H7 (cell line): ENCODE results near the gene OSBP2. TPM values are rescaled to one million over a fixed set of nuclear protein-coding genes. Genes with fewer than 3 reads are reported as not detected.
A peak's percentile ranks its signal among the peaks of the same experiment; 100 is the strongest.

Experiments used
- DNase-seq: peaks from one replicate; pipeline ENCODE4 v3.0.0; 2012
- H3K27me3 ChIP-seq: 2 replicates; pipeline ENCODE4 v1.6.0; 2011; ENCODE audit warnings: mild to moderate bottlenecking, low read length; ENCODE audit not compliant: control insufficient read depth, insufficient read depth
- H3K36me3 ChIP-seq: replicated peaks from 2 replicates; pipeline ENCODE4 v1.5.1; 2011; ENCODE audit warnings: low read length; ENCODE audit not compliant: control insufficient read depth, insufficient read depth
- H3K4me3 ChIP-seq: 2 replicates; pipeline ENCODE4 v1.5.1; 2011; ENCODE audit warnings: low read depth, mild to moderate bottlenecking, control low read depth, low read length, moderate library complexity; ENCODE audit not compliant: insufficient read depth
- total RNA-seq: library from RNA; depleted of rRNA; stranded (reverse); fragments of >200 nt; shearing (Covaris generic); gene quantifications from 2 replicates; pipeline ENCODE4 v1.2.3, GENCODE V29; 2014

Gene OSBP2
- total RNA-seq, 1 experiment from 2014 or later: 4.7 TPM

- peak; percentile 54 for DNase-seq
- H3K27me3 ChIP-seq: no peaks in the 10 kb centered on the region
- no peaks in the 10 kb centered on the region; the same call in 1 of the 2 replicates for H3K36me3 ChIP-seq
- no peak overlapping the region for H3K4me3 ChIP-seq
Measured at GRCh38 chr22:30869667-30870395, 175.2 kb downstream of the OSBP2 start.

GRCh38 chr22:30870451-30871345, 176.0 kb downstream of the OSBP2 start:
- no peak overlapping the region for H3K4me3 ChIP-seq
- no peaks in the 10 kb centered on the region for H3K27me3 ChIP-seq
- peak; percentile 58 for DNase-seq
- no peaks in the 10 kb centered on the region; the same call in 1 of the 2 replicates for H3K36me3 ChIP-seq

DNA sequence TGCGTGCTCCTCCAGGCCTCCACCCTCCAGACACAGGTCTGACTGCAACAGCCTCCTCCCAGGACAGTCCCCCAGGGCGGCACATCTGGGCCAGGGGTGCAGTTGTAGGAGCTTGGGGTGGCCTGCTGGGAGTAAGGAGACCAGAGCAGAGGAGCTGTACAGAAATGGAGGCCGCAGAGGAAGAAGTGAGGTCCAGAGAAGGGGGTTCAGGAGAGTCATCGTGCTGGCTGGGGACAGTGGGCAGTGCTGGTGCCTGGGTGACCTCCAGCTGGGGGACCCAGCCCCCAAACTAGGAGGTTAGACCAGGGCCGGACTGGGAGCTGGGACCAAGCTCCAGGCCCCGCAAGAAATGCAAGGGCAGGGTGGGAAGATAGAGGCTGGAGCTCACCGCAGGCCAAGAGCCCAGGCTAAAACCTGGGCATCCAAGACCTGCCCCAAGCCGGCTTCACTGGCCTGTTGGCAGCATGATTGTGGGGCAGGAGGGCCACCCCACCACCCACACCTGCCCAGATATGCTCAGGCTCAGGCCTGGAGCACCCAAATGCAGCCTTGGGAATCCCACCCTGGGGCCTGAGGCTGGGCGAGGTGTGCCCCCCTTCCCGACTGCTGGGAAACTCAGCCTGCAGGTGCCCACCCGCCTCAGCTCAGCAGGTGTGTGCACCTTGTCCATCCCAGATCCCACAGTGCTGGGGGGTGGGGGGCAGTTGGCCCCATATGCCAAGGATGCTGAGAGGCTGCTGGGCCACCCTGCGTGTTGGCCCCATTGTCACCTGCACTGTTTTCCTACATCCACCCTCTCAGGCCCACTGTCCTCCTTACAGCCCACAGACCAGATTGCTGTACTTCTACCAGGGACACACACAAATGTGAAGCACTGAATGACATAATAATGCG, 177.0 kb downstream of the OSBP2 start:
- Histone ChIP-seq H3K4me3 (no peak overlapping the region), H3K27me3 (no peaks in the 10 kb centered on the region), H3K36me3 (no peaks in the 10 kb centered on the region; the same call in 1 of the 2 replicates)
- DNase-seq: peak; percentile 53

DNA sequence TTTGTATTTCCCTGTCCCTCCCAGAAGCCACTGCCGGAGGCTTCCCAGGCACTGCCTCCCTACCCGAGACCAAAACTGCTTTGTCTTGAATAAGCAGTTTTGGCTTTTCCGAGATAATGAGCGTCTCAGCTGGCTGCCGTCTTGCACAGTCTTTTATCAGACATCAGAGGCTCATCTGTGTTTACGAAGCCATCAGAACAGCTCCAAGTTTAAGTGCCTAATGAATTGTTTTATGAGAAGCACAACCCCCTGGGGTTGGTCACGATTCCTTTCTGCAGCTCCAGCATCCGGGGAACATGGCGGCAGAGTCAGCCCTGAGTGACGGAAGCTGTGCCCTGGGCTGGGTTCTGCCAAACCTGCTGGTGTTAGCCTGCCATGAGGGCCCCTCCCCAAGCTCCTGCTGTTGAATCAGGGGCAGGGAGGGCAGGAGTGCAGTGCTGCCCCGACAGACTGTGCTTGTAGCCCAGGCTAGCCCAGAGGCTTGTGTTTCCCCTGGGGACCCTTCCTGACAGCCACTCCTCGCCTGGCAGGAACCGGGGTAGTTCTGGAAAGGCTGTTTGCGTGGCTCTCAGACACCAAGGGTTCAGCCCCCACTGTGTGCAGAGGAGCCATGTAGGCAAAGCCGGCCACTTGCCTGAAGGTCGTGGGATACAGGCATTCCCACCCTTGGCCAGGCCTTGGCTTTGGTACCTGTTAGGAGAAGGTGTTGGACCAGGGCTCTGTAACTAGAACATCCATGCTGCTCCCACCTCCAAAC, 177.8 kb downstream of the OSBP2 start:
- H3K27me3 ChIP-seq: no peaks in the 10 kb centered on the region
- peak; percentile 46 for DNase-seq
- no peaks in the 10 kb centered on the region; the same call in 1 of the 2 replicates for H3K36me3 ChIP-seq
- no peak overlapping the region for H3K4me3 ChIP-seq

DNA sequence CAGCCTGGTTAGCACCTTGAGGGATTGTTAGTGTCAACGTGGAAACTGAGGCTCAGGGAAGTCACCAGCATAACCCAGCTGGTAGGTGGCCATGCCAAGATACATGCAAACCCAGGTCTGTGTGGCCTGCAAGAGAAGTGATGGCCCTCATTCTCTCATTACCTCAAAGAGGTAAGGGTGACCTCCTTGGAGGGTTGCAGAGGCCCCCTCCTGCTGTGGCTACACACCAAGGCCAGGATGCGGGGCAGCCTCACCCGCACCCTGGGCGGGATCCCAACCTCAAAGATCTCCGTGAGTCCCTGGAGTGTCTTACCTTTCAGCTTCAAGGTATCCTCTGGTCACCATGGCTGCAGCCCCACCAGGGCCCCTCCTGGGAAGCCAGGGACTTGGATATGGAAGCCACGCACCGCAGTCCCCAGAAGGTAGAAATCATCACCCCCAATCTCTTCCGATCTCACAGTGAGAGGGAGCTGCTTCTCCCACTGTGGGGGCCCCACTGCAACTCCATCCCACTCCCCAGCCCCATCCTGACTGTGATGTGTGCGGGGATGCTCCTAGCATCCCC, 178.5 kb downstream of the OSBP2 start:
- no peaks in the 10 kb centered on the region for H3K27me3 ChIP-seq
- DNase-seq: peak; percentile 35
- no peaks in the 10 kb centered on the region; the same call in 1 of the 2 replicates for H3K36me3 ChIP-seq
- H3K4me3 ChIP-seq: no peak overlapping the region

GRCh38 chr22:30873661-30874060, 179.0 kb downstream of the OSBP2 start:
- Histone ChIP-seq H3K36me3 (no peaks in the 10 kb centered on the region; the same call in 1 of the 2 replicates), H3K27me3 (no peaks in the 10 kb centered on the region), H3K4me3 (no peak overlapping the region)
- peak; percentile 28 for DNase-seq

DNA sequence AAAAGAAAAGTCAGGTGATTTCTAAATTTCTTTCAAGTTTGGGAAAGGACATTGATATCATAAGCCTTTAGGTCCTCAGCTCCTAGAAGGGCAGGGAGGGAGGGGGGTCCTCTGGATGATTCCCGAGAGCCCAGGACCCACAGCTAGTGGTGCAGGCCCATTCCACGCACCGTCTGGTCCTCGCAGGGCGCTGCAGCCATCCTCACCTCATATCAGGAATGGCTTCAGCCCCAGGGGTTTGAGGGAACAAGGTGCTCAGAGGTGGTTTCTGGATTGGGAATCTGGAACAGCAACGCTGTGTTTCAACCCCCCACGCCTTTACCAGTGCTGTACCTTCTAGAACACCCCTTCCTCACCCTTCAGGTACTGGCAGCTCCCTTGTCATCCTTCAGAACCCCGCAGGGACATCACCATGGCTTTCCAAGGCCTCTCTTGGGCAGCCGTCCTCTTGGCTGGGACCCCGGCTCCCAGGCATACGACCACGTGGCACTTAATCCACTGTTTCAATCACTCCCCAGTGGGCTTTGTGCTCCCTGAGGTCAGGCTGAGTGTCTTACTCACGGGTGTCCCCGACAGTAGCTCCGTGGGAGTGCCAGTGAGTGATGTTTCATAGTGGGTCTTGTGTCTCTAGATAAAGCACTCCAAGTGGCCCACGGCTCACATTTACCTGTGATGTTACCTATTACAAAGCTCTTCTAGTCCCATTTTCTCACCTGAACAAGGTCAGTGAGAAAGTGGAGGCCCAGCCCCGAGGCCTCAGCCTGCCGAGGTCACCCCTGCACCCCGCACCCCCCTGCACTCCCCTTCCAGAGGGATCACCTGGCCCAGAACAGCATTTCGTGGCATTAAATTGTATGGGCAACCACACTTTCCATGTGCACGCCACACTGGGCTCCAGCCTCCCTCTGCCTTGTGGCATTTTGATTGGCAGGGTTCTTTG, 180.0 kb downstream of the OSBP2 start:
- Histone ChIP-seq H3K4me3 (no peak overlapping the region), H3K36me3 (no peaks in the 10 kb centered on the region; the same call in 1 of the 2 replicates), H3K27me3 (no peaks in the 10 kb centered on the region)
- DNase-seq: peak; percentile 41

- Histone ChIP-seq H3K27me3 (no peaks in the 10 kb centered on the region), H3K4me3 (no peak overlapping the region), H3K36me3 (no peaks in the 10 kb centered on the region; the same call in 1 of the 2 replicates)
- peak; percentile 32 for DNase-seq
Measured at GRCh38 chr22:30875481-30876215, 181.0 kb downstream of the OSBP2 start.

DNA sequence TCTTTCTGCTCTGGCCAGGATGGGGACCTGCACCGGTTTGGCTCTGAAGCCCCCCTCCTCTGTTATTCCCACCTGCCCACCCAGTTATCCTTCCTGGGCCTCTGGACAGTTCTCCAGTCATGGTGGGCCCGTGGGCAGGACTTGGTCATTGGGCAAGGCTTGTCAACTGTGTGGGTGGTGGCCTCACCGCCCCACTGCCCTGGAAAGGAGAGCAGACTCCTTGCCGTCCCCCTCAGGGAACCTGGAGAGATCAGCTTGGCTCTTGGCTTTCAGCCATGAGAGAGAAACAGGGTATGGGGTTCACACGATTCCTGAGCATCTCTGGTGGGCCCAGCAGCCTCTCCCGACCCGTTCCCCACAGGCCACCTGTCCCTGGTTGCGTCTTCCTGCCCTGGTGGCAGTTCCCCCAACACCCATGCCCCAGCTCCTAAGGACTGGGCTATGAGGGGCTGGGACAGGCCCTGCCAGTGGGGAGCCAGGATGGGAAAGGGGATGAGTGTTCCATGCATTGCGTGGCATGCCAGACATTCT, 181.6 kb downstream of the OSBP2 start:
- Histone ChIP-seq H3K4me3 (no peak overlapping the region), H3K36me3 (no peaks in the 10 kb centered on the region; the same call in 1 of the 2 replicates), H3K27me3 (no peaks in the 10 kb centered on the region)
- peak; percentile 46 for DNase-seq

DNA sequence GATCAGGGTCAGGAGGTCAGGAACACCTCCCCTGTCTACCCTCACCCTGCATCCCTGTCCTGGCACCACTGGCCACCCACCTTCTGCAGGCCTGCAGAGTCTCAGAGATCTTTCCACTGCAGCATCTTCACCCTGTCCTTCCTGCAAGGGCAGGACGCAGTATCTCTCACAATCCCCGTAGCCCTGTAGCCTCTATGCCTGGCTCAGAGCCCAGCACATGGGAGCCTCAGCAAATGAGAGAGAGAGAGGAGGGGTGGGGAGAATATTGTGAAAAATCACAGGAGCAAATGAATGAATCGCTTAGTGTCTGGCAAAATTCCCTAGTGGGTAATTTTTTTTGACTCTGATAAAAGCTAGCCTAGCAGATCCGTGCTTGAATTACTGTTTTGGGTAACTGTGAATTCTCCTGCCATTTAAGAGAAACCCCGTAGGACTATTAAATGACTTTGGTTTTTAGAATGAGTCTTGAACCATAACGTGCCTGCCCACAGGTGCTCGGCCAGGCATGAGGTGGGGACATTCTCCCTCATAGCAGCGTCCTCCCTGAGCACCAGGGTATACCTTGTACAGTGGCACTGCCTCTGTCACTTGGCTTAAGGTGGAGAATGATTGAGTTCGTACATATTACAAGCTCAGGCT, 182.4 kb downstream of the OSBP2 start:
- H3K27me3 ChIP-seq: no peaks in the 10 kb centered on the region

DNA sequence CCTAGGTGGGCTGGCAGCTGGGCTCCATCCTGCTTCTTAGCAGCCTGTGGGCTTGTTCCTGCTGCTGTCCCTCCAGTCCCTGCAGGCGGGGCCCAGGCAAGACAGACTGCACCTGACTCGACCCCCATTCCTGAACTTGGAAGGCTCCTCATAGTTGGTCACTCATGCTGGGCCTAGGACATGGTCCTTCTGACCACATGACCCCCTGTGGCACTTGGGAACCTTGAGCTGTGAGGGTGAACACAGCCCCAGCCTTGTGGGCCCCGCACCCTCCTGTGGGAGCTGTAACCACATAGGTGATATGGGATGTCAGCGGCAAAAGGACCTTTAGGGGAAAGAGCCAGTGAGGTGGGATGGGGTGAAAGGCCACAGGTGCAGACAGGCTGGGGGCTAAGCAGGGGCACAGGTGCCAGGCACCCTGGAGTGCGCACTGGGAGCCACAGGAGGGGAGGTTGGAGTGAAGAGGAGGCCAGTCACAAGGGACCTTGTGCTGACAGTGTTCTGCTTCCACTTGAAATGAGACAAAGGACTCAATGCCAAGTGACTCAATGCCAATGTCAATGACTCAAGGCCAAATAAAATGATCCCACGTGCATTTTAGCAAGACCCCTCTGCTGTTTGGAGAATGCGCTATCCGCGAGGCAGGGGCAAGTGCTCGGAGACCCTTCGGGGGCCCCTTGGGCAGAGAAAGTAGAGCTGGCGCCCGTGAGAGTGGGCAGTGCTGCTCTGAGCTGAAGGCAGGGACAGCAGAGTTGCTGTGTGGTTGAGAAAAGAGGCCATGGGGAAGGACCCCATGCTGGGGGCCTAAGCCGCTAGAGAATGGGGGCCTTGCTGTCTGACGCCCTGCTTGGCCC, 183.2 kb downstream of the OSBP2 start:
- no peaks in the 10 kb centered on the region for H3K27me3 ChIP-seq
- H3K4me3 ChIP-seq: no peak overlapping the region
- no peaks in the 10 kb centered on the region; the same call in 1 of the 2 replicates for H3K36me3 ChIP-seq
- DNase-seq: peak; percentile 68

More for the DNA sequence above, 182.4 kb downstream of the OSBP2 start:
- Histone ChIP-seq H3K36me3 (no peaks in the 10 kb centered on the region; the same call in 1 of the 2 replicates), H3K4me3 (no peak overlapping the region)
- no peak for DNase-seq
